Duodenal mucosa (tissue), 2 donors: Measurements from ENCODE around the gene GSK3B.

Source experiments
- H3K27ac ChIP-seq: one replicate; pipeline ENCODE4 v1.7.0; 2013; ENCODE audit warnings: low read depth, low read length
- H3K27me3 ChIP-seq, 2 donors: one replicate each; pipeline ENCODE4 v1.7.0; 2013; ENCODE audit warnings: low read length in 2 of 2, control low read depth in 1 of 2; ENCODE audit not compliant: insufficient read depth in 2 of 2, control insufficient read depth in 1 of 2
- H3K36me3 ChIP-seq, 2 donors: one replicate each; pipeline ENCODE4 v1.7.0; 2013; ENCODE audit warnings: low read length in 2 of 2, control low read depth in 1 of 2; ENCODE audit not compliant: insufficient read depth in 2 of 2, control insufficient read depth in 1 of 2
- H3K4me1 ChIP-seq, 2 donors: one replicate each; pipeline ENCODE4 v1.7.0; 2013; ENCODE audit warnings: low read length in 2 of 2, control low read depth in 1 of 2; ENCODE audit not compliant: insufficient read depth in 2 of 2, control insufficient read depth in 1 of 2
- H3K4me3 ChIP-seq, 2 donors: one replicate each; pipeline ENCODE4 v1.7.0; 2013; ENCODE audit warnings: low read length in 2 of 2, low read depth in 1 of 2
- H3K9ac ChIP-seq, 2 donors: one replicate each; pipeline ENCODE4 v1.7.0; 2013; ENCODE audit warnings: low read length in 2 of 2, low read depth in 1 of 2
- H3K9me3 ChIP-seq, 2 donors: one replicate each; pipeline ENCODE4 v1.7.0; 2013; ENCODE audit warnings: low read length in 2 of 2, control low read depth in 1 of 2; ENCODE audit not compliant: control insufficient read depth in 1 of 2

The GSK3B gene

GRCh38 chr3:119955972-119956371 is 138.3 kb downstream of the GSK3B start:
- Histone ChIP-seq H3K9me3 (no peaks in the 10 kb centered on the region), H3K4me1 (no peaks in the 10 kb centered on the region), H3K36me3 (no peaks in the 10 kb centered on the region), H3K4me3 (no peak overlapping the region), H3K9ac (no peak overlapping the region), H3K27me3 (no peaks in the 10 kb centered on the region), H3K27ac (no peak overlapping the region)

GRCh38 chr3:119950666-119951325 is 143.5 kb downstream of the GSK3B start:
- no peaks in the 10 kb centered on the region for H3K27me3 ChIP-seq
- H3K9me3 ChIP-seq: no peaks in the 10 kb centered on the region
- H3K36me3 ChIP-seq: peaks cover 0 to 3% of the 10 kb centered on the region in 2 donors
- H3K27ac ChIP-seq: no peak overlapping the region
- no peak overlapping the region for H3K4me3 ChIP-seq
- H3K4me1 ChIP-seq: peaks cover 2% of the 10 kb centered on the region in 2 donors
- H3K9ac ChIP-seq: no peak overlapping the region

- Histone ChIP-seq H3K9me3 (no peaks in the 10 kb centered on the region), H3K36me3 (peaks cover 0 to 3% of the 10 kb centered on the region in 2 donors), H3K4me3 (no peak overlapping the region), H3K27ac (no peak overlapping the region), H3K4me1 (peaks cover 11 to 19% of the 10 kb centered on the region in 2 donors), H3K27me3 (no peaks in the 10 kb centered on the region), H3K9ac (no peak overlapping the region)
Measured at GRCh38 chr3:119945291-119945690, 149.0 kb downstream of the GSK3B start.

- H3K27me3 ChIP-seq: no peaks in the 10 kb centered on the region
- H3K27ac ChIP-seq: no peak overlapping the region
- H3K4me3 ChIP-seq: no peak overlapping the region
- peaks cover 0 to 3% of the 10 kb centered on the region in 2 donors for H3K36me3 ChIP-seq
- H3K4me1 ChIP-seq: peaks cover 11 to 19% of the 10 kb centered on the region in 2 donors
- no peak overlapping the region for H3K9ac ChIP-seq
- H3K9me3 ChIP-seq: no peaks in the 10 kb centered on the region
Measured at GRCh38 chr3:119944091-119944490, 150.2 kb downstream of the GSK3B start.

- no peaks in the 10 kb centered on the region for H3K9me3 ChIP-seq
- H3K9ac ChIP-seq: no peak overlapping the region
- H3K4me1 ChIP-seq: peaks cover 0 to 7% of the 10 kb centered on the region in 2 donors
- H3K4me3 ChIP-seq: no peak overlapping the region
- no peak overlapping the region for H3K27ac ChIP-seq
- H3K36me3 ChIP-seq: no peaks in the 10 kb centered on the region
- no peaks in the 10 kb centered on the region for H3K27me3 ChIP-seq
Measured at GRCh38 chr3:119939077-119939476, 155.2 kb downstream of the GSK3B start.

- H3K27ac ChIP-seq: no peak overlapping the region
- H3K9ac ChIP-seq: no peak overlapping the region
- no peaks in the 10 kb centered on the region for H3K27me3 ChIP-seq
- H3K4me1 ChIP-seq: peaks cover 0 to 4% of the 10 kb centered on the region in 2 donors
- no peak overlapping the region for H3K4me3 ChIP-seq
- H3K9me3 ChIP-seq: no peaks in the 10 kb centered on the region
- H3K36me3 ChIP-seq: no peaks in the 10 kb centered on the region
Measured at GRCh38 chr3:119937229-119937628, 157.0 kb downstream of the GSK3B start.

- Histone ChIP-seq H3K9ac (no peak overlapping the region), H3K27me3 (no peaks in the 10 kb centered on the region), H3K36me3 (no peaks in the 10 kb centered on the region), H3K4me3 (no peak overlapping the region), H3K9me3 (no peaks in the 10 kb centered on the region), H3K4me1 (peaks cover 0 to 4% of the 10 kb centered on the region in 2 donors), H3K27ac (no peak overlapping the region)
Measured at GRCh38 chr3:119934249-119934648, 160.0 kb downstream of the GSK3B start.

- Histone ChIP-seq H3K4me3 (no peak overlapping the region), H3K4me1 (peaks cover 0 to 4% of the 10 kb centered on the region in 2 donors), H3K9me3 (no peaks in the 10 kb centered on the region), H3K27ac (no peak overlapping the region), H3K27me3 (no peaks in the 10 kb centered on the region), H3K9ac (no peak overlapping the region), H3K36me3 (no peaks in the 10 kb centered on the region)
Measured at GRCh38 chr3:119933207-119933606, 161.0 kb downstream of the GSK3B start.

- no peaks in the 10 kb centered on the region for H3K9me3 ChIP-seq
- H3K36me3 ChIP-seq: no peaks in the 10 kb centered on the region
Measured at GRCh38 chr3:119930286-119930685, 164.0 kb downstream of the GSK3B start.

GRCh38 chr3:119927190-119927589 is 167.1 kb downstream of the GSK3B start:
- no peaks in the 10 kb centered on the region for H3K27me3 ChIP-seq
- H3K4me3 ChIP-seq: no peak overlapping the region
- no peak overlapping the region for H3K9ac ChIP-seq
- H3K27ac ChIP-seq: no peak overlapping the region
- H3K9me3 ChIP-seq: no peaks in the 10 kb centered on the region
- no peaks in the 10 kb centered on the region for H3K4me1 ChIP-seq
- no peaks in the 10 kb centered on the region for H3K36me3 ChIP-seq

More at GRCh38 chr3:119930286-119930685, 164.0 kb downstream of the GSK3B start:
- no peak overlapping the region for H3K9ac ChIP-seq
- H3K4me1 ChIP-seq: no peaks in the 10 kb centered on the region
- no peaks in the 10 kb centered on the region for H3K27me3 ChIP-seq
- H3K27ac ChIP-seq: no peak overlapping the region
- H3K4me3 ChIP-seq: no peak overlapping the region
